GM21367 (cell line): ENCODE data around the gene RNF145.
"Not testable (repeated sequence)": the region's sequence is repeated elsewhere in the genome, so short reads cannot be mapped to it uniquely, and the experiment has no call there.

Experiments
- ATAC-seq: cut with Tn5 transposase; IDR thresholded peaks from one replicate; pipeline ENCODE4 v1.9.1; 2021; ENCODE audit not compliant: unreplicated experiment

Gene RNF145

GRCh38 chr5:159209438-159210209, at the start of gene RNF145:
Gene RNF145 (minus strand): TSS chr5:159209553. CDS start chr5:159203617, 5,936 bp downstream.
- ATAC-seq: peak; percentile 63

DNA sequence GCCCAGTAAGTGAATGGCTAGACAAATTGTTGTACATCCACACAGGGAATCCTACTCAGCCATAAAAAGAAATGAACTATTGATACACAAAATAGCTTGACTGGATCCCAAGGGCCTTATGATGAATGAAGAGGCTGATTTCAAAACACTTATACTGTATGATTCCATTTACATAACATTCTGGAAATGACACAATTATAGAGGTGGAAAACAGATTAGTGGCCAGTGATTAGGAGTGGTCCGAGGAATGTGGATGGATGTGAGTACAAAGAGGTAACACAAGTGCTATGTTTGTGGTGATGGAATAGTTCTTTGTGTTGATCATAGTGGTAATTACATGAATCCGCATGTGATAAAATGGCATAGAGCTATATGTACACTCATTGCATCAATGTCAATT, 49.0 kb upstream of the RNF145 start:
- no peak for ATAC-seq

DNA sequence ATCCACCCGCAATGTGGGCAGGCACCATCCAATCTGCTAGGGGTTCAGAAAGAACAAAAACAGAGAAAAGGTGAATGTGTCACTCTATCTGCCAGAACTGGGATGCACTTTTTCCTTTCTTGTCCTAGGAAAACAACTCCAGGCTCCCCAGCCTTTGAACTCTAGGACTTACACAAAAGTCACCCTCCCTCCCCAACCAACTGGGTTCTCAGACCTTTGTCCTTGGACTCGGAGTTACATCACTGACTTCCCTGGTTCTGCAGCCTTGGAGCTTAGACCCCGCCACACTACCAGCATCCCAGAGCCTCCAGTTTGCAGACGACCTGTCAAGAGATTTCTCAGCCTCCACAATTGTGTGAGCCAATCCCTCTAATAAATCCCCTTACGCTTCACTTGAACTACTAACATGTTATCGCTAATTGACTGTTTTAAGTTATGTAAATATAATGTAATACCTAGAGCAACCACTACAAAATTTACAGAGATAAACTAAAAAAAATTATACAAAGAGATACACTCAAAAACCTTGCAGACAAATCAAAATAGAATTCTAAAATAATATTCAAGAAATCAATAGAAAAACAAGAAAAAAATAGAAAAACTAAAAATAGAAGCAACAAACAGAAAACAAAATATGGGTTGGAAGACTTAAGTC, 48.4 kb upstream of the RNF145 start:
- no peak for ATAC-seq

GRCh38 chr5:159257007-159257406, 47.7 kb upstream of the RNF145 start:
- ATAC-seq: no peak

GRCh38 chr5:159252195-159252594, 42.8 kb upstream of the RNF145 start:
- ATAC-seq: no peak

DNA sequence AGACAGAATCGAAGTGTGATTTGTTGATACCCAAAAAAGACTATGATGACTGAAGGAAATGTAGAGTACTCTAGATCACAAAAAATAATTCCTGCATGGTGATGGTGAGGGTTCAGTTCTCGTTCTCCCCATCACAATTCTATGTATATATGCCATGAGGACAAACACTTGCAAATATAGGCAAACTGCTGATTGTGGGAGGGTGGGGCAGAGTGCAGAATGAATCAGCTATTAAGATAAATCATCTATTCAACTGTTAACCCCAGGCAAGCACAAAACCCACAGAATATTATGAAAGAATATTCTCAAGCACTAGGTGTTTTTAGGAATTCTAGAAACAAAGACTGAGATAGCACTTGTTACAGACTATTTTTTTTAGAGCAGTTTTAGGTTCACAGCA, 39.8 kb upstream of the RNF145 start:
- no peak for ATAC-seq

GRCh38 chr5:159244890-159245289, 35.5 kb upstream of the RNF145 start:
- no peak for ATAC-seq

DNA sequence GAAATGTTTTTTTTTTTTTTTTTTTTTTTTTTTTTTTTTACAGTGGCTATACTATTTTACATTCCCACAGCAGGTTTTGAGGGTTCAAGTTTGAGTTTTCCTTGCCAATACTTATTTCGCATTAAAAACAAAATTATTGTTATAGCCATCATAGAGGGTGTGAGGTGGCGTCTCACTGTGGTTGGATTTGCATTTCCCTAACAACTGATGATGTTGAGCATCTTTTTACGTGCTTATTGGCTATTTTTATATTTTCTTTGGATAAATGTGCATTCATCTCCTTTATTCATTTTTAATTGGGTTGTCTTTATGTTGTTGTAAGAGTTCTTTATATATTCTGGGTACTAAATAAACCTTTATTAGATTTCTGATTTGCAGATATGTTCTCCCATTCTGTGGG, 34.8 kb upstream of the RNF145 start:
- no peak for ATAC-seq

- ATAC-seq: no peak
Observed at GRCh38 chr5:159243385-159243784, 34.0 kb upstream of the RNF145 start.

- no peak for ATAC-seq
Observed at GRCh38 chr5:159242656-159243055, 33.3 kb upstream of the RNF145 start.

- ATAC-seq: no peak
Observed at GRCh38 chr5:159241946-159242552, 32.7 kb upstream of the RNF145 start.

DNA sequence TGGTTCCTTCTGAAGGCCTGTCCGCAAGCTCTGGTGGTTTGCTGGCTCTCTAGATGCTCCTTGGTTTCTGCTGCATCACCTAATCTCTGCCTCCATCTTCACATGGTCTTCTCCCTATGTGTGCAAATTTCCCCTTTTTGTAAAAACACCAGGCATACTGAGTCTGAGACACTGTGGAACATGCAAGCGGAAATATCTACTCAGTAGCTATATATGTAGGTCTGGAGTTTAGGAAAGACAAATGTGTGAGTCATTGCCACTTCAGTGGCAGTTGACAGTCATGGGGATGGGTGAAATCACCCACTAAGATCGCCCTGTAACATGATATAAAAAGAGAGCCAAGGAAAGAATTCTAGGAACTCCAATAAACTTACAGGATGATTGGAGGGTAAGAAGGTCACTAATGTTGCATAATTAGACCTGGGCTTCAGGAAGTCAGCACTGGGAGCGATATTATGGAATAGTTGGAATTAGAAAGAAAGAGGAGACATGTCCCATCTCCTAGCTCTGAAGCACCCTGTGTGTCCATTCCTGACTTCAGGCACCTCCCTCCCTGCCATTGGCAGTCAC, 31.0 kb upstream of the RNF145 start:
- no peak for ATAC-seq

GRCh38 chr5:159235871-159236520, 26.6 kb upstream of the RNF145 start:
- ATAC-seq: not testable (repeated sequence)

DNA sequence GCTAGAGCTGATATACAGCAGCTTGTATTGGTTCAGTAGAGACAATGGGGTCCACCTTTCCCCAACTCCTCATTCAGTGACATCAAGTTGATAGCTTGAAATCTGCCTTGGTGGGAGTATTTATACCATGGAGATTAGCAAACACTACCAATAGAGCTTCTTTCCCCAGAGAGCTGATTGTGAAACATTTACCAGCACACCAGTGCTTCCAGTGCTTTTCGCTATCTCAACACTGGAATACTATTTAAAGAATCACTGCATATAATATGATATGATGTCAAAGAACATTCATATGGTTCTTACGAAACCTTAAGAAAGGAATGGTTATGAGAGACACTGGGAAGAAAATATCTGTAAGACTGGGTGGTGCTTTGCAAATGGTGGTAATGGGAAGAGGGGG, 21.8 kb upstream of the RNF145 start:
- no peak for ATAC-seq

GRCh38 chr5:159230657-159231056, 21.3 kb upstream of the RNF145 start:
- ATAC-seq: no peak

- not testable (repeated sequence) for ATAC-seq
Observed at GRCh38 chr5:159228097-159228496, 18.7 kb upstream of the RNF145 start.

GRCh38 chr5:159227452-159227851, 18.1 kb upstream of the RNF145 start:
- no peak for ATAC-seq

DNA sequence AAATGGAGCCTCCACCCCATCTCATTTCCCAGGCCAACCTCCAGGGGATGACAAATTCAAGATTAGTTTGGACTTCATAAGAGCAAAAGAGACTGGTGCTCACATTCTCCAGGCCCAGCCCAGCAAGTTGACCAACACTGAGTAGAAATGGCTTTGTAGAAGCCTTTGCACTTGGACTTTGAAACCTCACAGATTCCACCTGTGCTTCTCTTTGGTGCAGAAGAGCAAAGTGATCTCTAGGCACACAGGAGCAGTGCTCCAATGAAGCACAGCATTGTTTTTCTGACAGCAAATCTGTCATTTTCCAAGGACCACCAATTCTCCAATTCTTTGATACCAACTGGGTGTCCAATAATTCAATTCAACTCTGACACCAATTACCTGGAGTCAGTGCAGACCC, 17.1 kb upstream of the RNF145 start:
- no peak for ATAC-seq

- no peak for ATAC-seq
Observed at GRCh38 chr5:159224471-159224870, 15.1 kb upstream of the RNF145 start.

GRCh38 chr5:159223469-159223868, 14.1 kb upstream of the RNF145 start:
- no peak for ATAC-seq

GRCh38 chr5:159220206-159220605, 10.9 kb upstream of the RNF145 start:
- no peak for ATAC-seq
